MCF 10A (cell line): ENCODE measurements around the gene PLEKHM1. TPM values are rescaled to one million over a fixed set of nuclear protein-coding genes. Genes with fewer than 3 reads are reported as not detected.

Experiments used
- BruUV-seq: library from RNA; stranded (reverse); fragments of 400-500 nt; replicated peaks from 2 replicates; lab custom pipeline; 2021; lab: Mats Ljungman, UMichigan
- CTCF ChIA-PET: fragments of 300-600 bp; sonication (Branson Sonifier 250); formaldehyde crosslinking; extraction: SDS; loops from one replicate; lab custom pipeline; 2021; ENCODE audit warnings: antibody characterized with exemption, inconsistent platforms; lab: Yijun Ruan, JAX
- POLR2A ChIA-PET: fragments of 300-600, 350-650 bp; sonication (Branson Sonifier 250); formaldehyde crosslinking; extraction: SDS; loops from one replicate; lab custom pipeline; 2020; ENCODE audit warnings: antibody characterized with exemption, inconsistent platforms; lab: Yijun Ruan, JAX
- DNase-seq: peaks from one replicate; pipeline ENCODE4 v3.0.0-alpha.2; 2018; ENCODE audit not compliant: unreplicated experiment
- H3K27ac Mint-ChIP-seq: one replicate; pipeline ENCODE4 v1.8.0; 2022; ENCODE audit warnings: mild to moderate bottlenecking, low read depth, mixed read lengths; ENCODE audit not compliant: unreplicated experiment
- H3K27me3 Mint-ChIP-seq: one replicate; pipeline ENCODE4 v1.8.0; 2022; ENCODE audit warnings: mixed read lengths; ENCODE audit not compliant: insufficient read depth, unreplicated experiment
- H3K36me3 Mint-ChIP-seq: one replicate; pipeline ENCODE4 v1.8.0; 2022; ENCODE audit warnings: mild to moderate bottlenecking, moderate library complexity, mixed read lengths; ENCODE audit not compliant: insufficient read depth, unreplicated experiment
- H3K4me1 Mint-ChIP-seq: one replicate; pipeline ENCODE4 v1.8.0; 2022; ENCODE audit warnings: mixed read lengths; ENCODE audit not compliant: insufficient read depth, unreplicated experiment
- H3K4me3 Mint-ChIP-seq: one replicate; pipeline ENCODE4 v1.8.0; 2022; ENCODE audit warnings: mild to moderate bottlenecking, moderate library complexity, mixed read lengths; ENCODE audit not compliant: unreplicated experiment
- H3K9me3 Mint-ChIP-seq: one replicate; pipeline ENCODE4 v1.8.0; 2022; ENCODE audit warnings: mixed read lengths; ENCODE audit not compliant: unreplicated experiment
- CTCF ChIP-seq: fragments of 200-600 bp; IDR thresholded peaks from one replicate; pipeline ENCODE4 v1.8.0; 2022; ENCODE audit warnings: antibody characterized with exemption, mild to moderate bottlenecking; ENCODE audit not compliant: unreplicated experiment
- intact Hi-C: fragments of 100-400 bp; cut with micrococcal nuclease; formaldehyde crosslinking; loops from 2 replicates; pipeline ENCODE4 v1.14.1; 2022
- total RNA-seq: library from RNA; stranded (reverse); gene quantifications from 2 replicates; pipeline ENCODE4 v1.2.3, GENCODE V29; 2022

PLEKHM1 gene
- total RNA-seq, 1 experiment from 2014 or later: 53.4 TPM

- intact Hi-C loops: no loop called here
- H3K4me3 Mint-ChIP-seq: no peak overlapping the region
- TF ChIP-seq CTCF: no peak
- BruUV-seq: no TSS peak
- H3K27ac Mint-ChIP-seq: no peak overlapping the region
- POLR2A ChIA-PET: interaction anchor here (1.0 to 1.1 kb wide), 2 partner anchors 19 to 74 kb away, joined by 3 read pairs; partner anchors contain the start of gene MAP3K14
- DNase-seq: no peak
- no peaks in the 10 kb centered on the region for H3K27me3 Mint-ChIP-seq
- CTCF ChIA-PET: interaction anchor here (0.5 to 15.7 kb wide), 2 partner anchors 90 to 115 kb away, joined by 6 to 229 read pairs; no protein-coding TSS in a partner anchor
- peaks cover 8% of the 10 kb centered on the region for H3K36me3 Mint-ChIP-seq
- H3K9me3 Mint-ChIP-seq: no peaks in the 10 kb centered on the region
- no peaks in the 10 kb centered on the region for H3K4me1 Mint-ChIP-seq
These were observed 99.2 kb downstream of the PLEKHM1 start for GRCh38 chr17:45391291-45391690.

GRCh38 chr17:45389354-45389753 lies 101.2 kb downstream of the PLEKHM1 start:
- Mint-ChIP-seq H3K9me3 (no peaks in the 10 kb centered on the region), H3K27ac (no peak overlapping the region), H3K27me3 (no peaks in the 10 kb centered on the region), H3K36me3 (no peaks in the 10 kb centered on the region), H3K4me3 (no peak overlapping the region), H3K4me1 (no peaks in the 10 kb centered on the region)
- no peak for TF ChIP-seq CTCF
- intact Hi-C loops: no loop called here
- POLR2A ChIA-PET: interaction anchor here (1.7 kb wide), 1 partner anchor 73 kb away, joined by 8 read pairs; the partner anchor contains the start of gene MAP3K14
- BruUV-seq: no TSS peak
- no peak for DNase-seq
- CTCF ChIA-PET: interaction anchor here (0.6 to 15.7 kb wide), 4 partner anchors 113 to 257 kb away, joined by 3 to 229 read pairs (median 4); partner anchors contain the start of gene PLCD3

- no TSS peak for BruUV-seq
- no peak for DNase-seq
- Mint-ChIP-seq H3K9me3 (no peaks in the 10 kb centered on the region), H3K27ac (no peak overlapping the region), H3K36me3 (no peaks in the 10 kb centered on the region), H3K27me3 (no peaks in the 10 kb centered on the region), H3K4me3 (no peak overlapping the region), H3K4me1 (peaks cover 5% of the 10 kb centered on the region)
- TF ChIP-seq CTCF: no peak
- POLR2A ChIA-PET: interaction anchor here (0.8 to 1.7 kb wide), 3 partner anchors 72 to 75 kb away, joined by 3 to 8 read pairs (median 3); partner anchors contain the start of gene MAP3K14
- intact Hi-C loops: no loop called here
- CTCF ChIA-PET: interaction anchor here (0.6 to 15.7 kb wide), 9 partner anchors 16 to 467 kb away, joined by 3 to 229 read pairs (median 4); partner anchors contain the start of gene ACBD4
These were observed 101.8 kb downstream of the PLEKHM1 start for GRCh38 chr17:45388604-45389325.

GRCh38 chr17:45387739-45388138 lies 102.8 kb downstream of the PLEKHM1 start:
- CTCF ChIA-PET: interaction anchor here (0.9 to 15.7 kb wide), 5 partner anchors 12 to 169 kb away, joined by 3 to 229 read pairs (median 4); no protein-coding TSS in a partner anchor
- TF ChIP-seq CTCF: no peak
- POLR2A ChIA-PET: interaction anchor here (0.7 to 1.0 kb wide), 3 partner anchors 71 to 169 kb away, joined by 3 read pairs; partner anchors contain the start of gene MAP3K14
- BruUV-seq: no TSS peak
- Mint-ChIP-seq H3K4me3 (no peak overlapping the region), H3K9me3 (no peaks in the 10 kb centered on the region), H3K27me3 (no peaks in the 10 kb centered on the region), H3K27ac (no peak overlapping the region), H3K4me1 (peaks cover 5% of the 10 kb centered on the region), H3K36me3 (no peaks in the 10 kb centered on the region)
- no peak for DNase-seq
- intact Hi-C loops: no loop called here
